Ovary (tissue), 3 donors: ENCODE results near the gene DNAAF8.

Experiments
- CTCF ChIP-seq, 3 donors: fragments of 450-650 bp in 2 of 3; fragments of 200-600 bp in 1 of 3; IDR thresholded peaks; one replicate each; pipeline versions ENCODE4 v1.5.1 to v1.8.0; 2016 to 2022; ENCODE audit warnings: antibody characterized with exemption in 3 of 3, mild to moderate bottlenecking in 1 of 3
- EP300 ChIP-seq: sonication (generic); formaldehyde crosslinking; IDR thresholded peaks from one replicate; pipeline ENCODE4 v1.6.1; 2017; ENCODE audit warnings: antibody characterized with exemption
- POLR2A ChIP-seq: fragments of 450-650 bp; IDR thresholded peaks from one replicate; pipeline ENCODE4 v1.6.1; 2017; ENCODE audit warnings: antibody characterized with exemption, mild to moderate bottlenecking, moderate library complexity
- donor health status: DM: no; HTN: no; CAD: no.

- TF ChIP-seq CTCF (IDR thresholded peaks at IDR 0.05) (no peak), POLR2A (no peak), EP300 (no peak)
These were observed 58.7 kb downstream of the DNAAF8 start for GRCh38 chr16:4792951-4793513.
